ENCODE results near the gene SGCB. TPM values are rescaled to one million over a fixed set of nuclear protein-coding genes. Genes with fewer than 3 reads are reported as not detected.

SGCB gene
- total and polyA plus RNA-seq, 2 of the 4 experiments (the other 2 are of a cell fraction) = 16.3 to 24.0 TPM

GRCh38 chr4:52016981-52017380, 21.1 kb downstream of the SGCB start:
- Histone ChIP-seq H3K27ac (ENCODE audit: insufficient read depth, low read length) (no peak overlapping the region), H4K20me1 (ENCODE audit: insufficient read depth, low read length) (no peaks in the 10 kb centered on the region), H2BK15ac (ENCODE audit: low read depth, low read length) (no peak overlapping the region), H3K14ac (replicated peaks; ENCODE audit: low read depth, low read length) (no peak overlapping the region), H3K36me3 (ENCODE audit: control insufficient read depth, insufficient read depth, low read length) (peaks cover 4% of the 10 kb centered on the region; the same call in 1 of the 2 replicates), H2AFZ (replicated peaks; ENCODE audit: low read length, poor library complexity) (no peak overlapping the region), H3K4me1 (ENCODE audit: control insufficient read depth, insufficient read depth, low read length) (peaks cover 2% of the 10 kb centered on the region), H2AK9ac (replicated peaks; ENCODE audit: low read depth, low read length, poor library complexity) (no peak overlapping the region), H3K23ac (ENCODE audit: low read depth, low read length) (no peak overlapping the region), H3K4ac (ENCODE audit: low read depth, low read length) (no peak overlapping the region), H3K9me3 (ENCODE audit: control insufficient read depth, insufficient read depth, low read length) (no peaks in the 10 kb centered on the region), H2BK5ac (ENCODE audit: low read depth, low read length, poor library complexity, severe bottlenecking) (no peak overlapping the region), H3K4me2 (ENCODE audit: low read depth, low read length) (no peak overlapping the region), H3K27me3 (ENCODE audit: control insufficient read depth, insufficient read depth, low read length) (no peaks in the 10 kb centered on the region), H3K9me1 (ENCODE audit: insufficient read depth, low read length) (peaks cover 2% of the 10 kb centered on the region; the same call in 1 of the 2 replicates), H3K4me3 (ENCODE audit: insufficient read depth, low read depth, low read length) (no peak overlapping the region), H3K56ac (ENCODE audit: extremely low read depth, insufficient read depth, low read length) (no peak overlapping the region), H4K5ac (ENCODE audit: low read depth, low read length) (no peak overlapping the region), H2AK5ac (ENCODE audit: low read depth, low read length) (no peak overlapping the region), H4K8ac (ENCODE audit: low read depth in 2 of 2, low read length in 2 of 2) (no peak overlapping the region), H3K79me1 (ENCODE audit: low read depth in 1 of 2, low read length in 2 of 2) (no peaks in the 10 kb centered on the region), H3K18ac (ENCODE audit: low read depth, low read length) (no peak overlapping the region), H2BK20ac (ENCODE audit: low read depth, low read length) (no peak overlapping the region), H2BK120ac (ENCODE audit: low read depth, low read length) (no peak overlapping the region), H4K91ac (ENCODE audit: insufficient read depth, low read depth, low read length) (no peak overlapping the region), H3K9ac (ENCODE audit: low read depth, low read length) (no peak overlapping the region)
- in situ Hi-C loops (cut with MboI; ENCODE audit: low sequenced_read_pairs) (no loop called here), intact Hi-C loops (cut with micrococcal nuclease) (loop anchor here (10.0 kb wide), 1 partner anchor 62 kb away; no protein-coding TSS in a partner anchor), dilution Hi-C loops (cut with HindIII; ENCODE audit: low sequenced_read_pairs, unreplicated experiment) (no loop called here)
- BruUV-seq (replicated peaks) = no TSS peak
- TF ChIP-seq RCOR1 (IDR thresholded peaks at IDR 0.05; ENCODE audit: insufficient replicate concordance, low read length) (no peak), SMC3 (IDR thresholded peaks at IDR 0.05; ENCODE audit: low read depth, low read length) (no peak), MXI1 (IDR thresholded peaks at IDR 0.05; ENCODE audit: borderline replicate concordance, low read depth, low read length) (no peak), FOS (IDR thresholded peaks at IDR 0.05; ENCODE audit: low read depth, low read length) (no peak), BHLHE40 (IDR thresholded peaks at IDR 0.05; ENCODE audit: low read depth, low read length) (no peak), USF2 (IDR thresholded peaks at IDR 0.05; ENCODE audit: low read depth, low read length) (no peak), CHD1 (IDR thresholded peaks at IDR 0.05; ENCODE audit: low read depth, low read length) (no peak)
- ChIA-PET POLR2A (ENCODE audit: unreplicated experiment) (no interaction called here), CTCF (no interaction called here)
- ATAC-seq (ENCODE audit: low read depth) (no peak), DNase-seq (no peak)
- no CpG with 5 or more reads among the region's 3 CpGs for WGBS, 2 experiments (ENCODE audit: extremely low coverage in 2 of 2, insufficient read length in 1 of 2)

Data from IMR-90 (cell line).